Measurements from ENCODE around the gene UGCG. TPM values are rescaled to one million over a fixed set of nuclear protein-coding genes. Genes with fewer than 3 reads are reported as not detected.
"Not testable (repeated sequence)": the region's sequence is repeated elsewhere in the genome, so short reads cannot be mapped to it uniquely, and the experiment has no call there.

UGCG gene
- total and polyA plus RNA-seq, 3 donors from 2014 or later: 13.3 to 38.6 (median 29.0) TPM

DNA sequence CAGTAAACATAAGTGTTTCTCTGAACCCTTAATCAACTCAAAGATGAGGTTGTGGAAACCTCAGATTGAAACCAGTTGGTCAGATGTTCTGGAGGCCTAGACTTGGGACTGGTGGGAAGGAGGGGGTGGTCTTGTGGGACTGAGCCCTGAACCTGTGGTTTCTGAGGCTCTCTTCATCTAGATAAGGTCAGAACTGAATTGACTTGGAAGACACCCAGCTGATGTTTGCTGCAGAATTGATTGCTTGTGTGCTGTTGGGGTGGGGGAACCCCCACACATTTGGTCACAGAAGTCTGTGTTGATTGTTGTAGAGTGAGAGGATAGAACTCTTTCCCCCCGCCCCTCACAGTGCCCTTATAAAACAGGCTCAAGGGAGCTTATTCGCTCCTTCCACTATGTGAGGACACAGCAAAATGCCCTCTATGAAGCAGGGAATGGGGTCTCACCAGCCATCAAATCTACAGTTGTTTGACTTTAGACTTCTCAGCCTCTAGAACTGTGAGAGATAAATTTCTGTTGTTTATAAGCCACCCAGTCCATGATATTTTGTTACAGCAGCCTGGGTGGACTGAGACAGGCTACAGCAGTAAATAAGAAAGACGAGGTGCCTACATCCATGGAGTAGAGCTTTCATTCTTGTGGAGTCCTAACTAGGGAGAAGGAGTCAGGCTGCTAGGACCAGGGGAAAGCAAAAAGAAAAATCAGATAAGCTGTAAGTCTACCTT is 25.7 kb upstream of the UGCG start:
- H3K27me3 ChIP-seq: no peaks in the 10 kb centered on the region
- peaks cover 4% of the 10 kb centered on the region for H3K4me1 ChIP-seq
- no peak for DNase-seq
- TF ChIP-seq, protein P1, sequence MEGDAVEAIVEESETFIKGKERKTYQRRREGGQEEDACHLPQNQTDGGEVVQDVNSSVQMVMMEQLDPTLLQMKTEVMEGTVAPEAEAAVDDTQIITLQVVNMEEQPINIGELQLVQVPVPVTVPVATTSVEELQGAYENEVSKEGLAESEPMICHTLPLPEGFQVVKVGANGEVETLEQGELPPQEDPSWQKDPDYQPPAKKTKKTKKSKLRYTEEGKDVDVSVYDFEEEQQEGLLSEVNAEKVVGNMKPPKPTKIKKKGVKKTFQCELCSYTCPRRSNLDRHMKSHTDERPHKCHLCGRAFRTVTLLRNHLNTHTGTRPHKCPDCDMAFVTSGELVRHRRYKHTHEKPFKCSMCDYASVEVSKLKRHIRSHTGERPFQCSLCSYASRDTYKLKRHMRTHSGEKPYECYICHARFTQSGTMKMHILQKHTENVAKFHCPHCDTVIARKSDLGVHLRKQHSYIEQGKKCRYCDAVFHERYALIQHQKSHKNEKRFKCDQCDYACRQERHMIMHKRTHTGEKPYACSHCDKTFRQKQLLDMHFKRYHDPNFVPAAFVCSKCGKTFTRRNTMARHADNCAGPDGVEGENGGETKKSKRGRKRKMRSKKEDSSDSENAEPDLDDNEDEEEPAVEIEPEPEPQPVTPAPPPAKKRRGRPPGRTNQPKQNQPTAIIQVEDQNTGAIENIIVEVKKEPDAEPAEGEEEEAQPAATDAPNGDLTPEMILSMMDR (IDR thresholded peaks at IDR 0.05): no peak
- no peak for TF ChIP-seq POLR2A (IDR thresholded peaks at IDR 0.05)
- H3K27ac ChIP-seq: no peak overlapping the region
- intact Hi-C loops (cut with DNase I; ENCODE audit: low total_unique reads): no loop called here
- 83 to 91% methylated on average over 2 to 3 of the region's 3 CpGs for WGBS, 2 donors
- H3K4me3 ChIP-seq: no peak overlapping the region
- H3K9me3 ChIP-seq: no peaks in the 10 kb centered on the region
- H3K36me3 ChIP-seq (ENCODE audit: low read depth, missing control alignments): no peaks in the 10 kb centered on the region

DNA sequence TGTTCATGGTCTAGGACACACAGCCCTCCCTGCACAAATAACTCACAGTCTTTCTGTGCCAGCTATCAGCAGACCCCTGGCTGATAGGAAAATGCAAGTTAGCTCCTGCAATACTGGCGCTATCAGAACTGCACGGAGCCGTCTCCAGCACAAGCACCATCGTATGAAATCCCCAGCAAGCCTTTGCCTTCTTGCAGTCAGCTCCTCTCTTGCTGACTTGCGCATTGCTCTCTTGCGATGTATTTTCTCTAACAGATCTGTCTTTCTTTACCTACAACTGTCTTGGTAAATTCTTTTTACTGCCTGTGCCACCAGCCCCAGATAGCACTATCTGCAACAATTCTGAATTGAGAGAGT is 25.1 kb upstream of the UGCG start:
- DNase-seq: peak; percentile 58
- Histone ChIP-seq H3K27ac (no peak overlapping the region), H3K27me3 (no peaks in the 10 kb centered on the region), H3K9me3 (no peaks in the 10 kb centered on the region), H3K4me1 (peaks cover 4% of the 10 kb centered on the region), H3K4me3 (no peak overlapping the region), H3K36me3 (ENCODE audit: low read depth, missing control alignments) (no peaks in the 10 kb centered on the region)
- intact Hi-C loops (cut with DNase I; ENCODE audit: low total_unique reads): no loop called here
- 57 to 73% methylated on average over 6 of the region's 6 CpGs for WGBS, 2 donors
- TF ChIP-seq, protein P1 (IDR thresholded peaks at IDR 0.05): no peak
- TF ChIP-seq POLR2A (IDR thresholded peaks at IDR 0.05): no peak

DNA sequence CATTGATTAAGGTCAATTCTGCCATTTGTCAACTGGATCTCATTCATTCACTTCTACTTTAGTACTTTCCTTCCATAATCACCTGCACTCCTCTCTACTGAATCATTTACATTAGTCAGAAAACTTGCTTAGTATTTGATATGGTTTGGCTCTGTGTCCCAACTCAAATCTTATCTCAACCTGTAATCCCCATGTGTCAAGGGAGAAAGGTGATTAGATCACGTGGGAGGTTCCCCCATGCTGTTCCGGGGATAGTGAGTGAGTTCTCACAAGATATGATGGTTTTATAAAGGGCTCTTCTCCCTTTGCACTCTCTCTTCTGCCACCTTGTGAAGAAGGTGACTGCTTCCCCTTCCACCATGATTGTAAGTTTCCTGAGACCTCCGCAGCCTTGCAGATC is 23.7 kb upstream of the UGCG start:
- no peak overlapping the region for H3K27ac ChIP-seq
- H3K27me3 ChIP-seq: no peaks in the 10 kb centered on the region
- H3K4me3 ChIP-seq: no peak overlapping the region
- intact Hi-C loops (cut with DNase I; ENCODE audit: low total_unique reads): no loop called here
- DNase-seq: no peak
- no peaks in the 10 kb centered on the region for H3K9me3 ChIP-seq
- WGBS, 2 donors: 82 to 88% methylated on average over 3 of the region's 3 CpGs
- peaks cover 4% of the 10 kb centered on the region for H3K4me1 ChIP-seq
- H3K36me3 ChIP-seq (ENCODE audit: low read depth, missing control alignments): no peaks in the 10 kb centered on the region
- TF ChIP-seq, protein P1 (IDR thresholded peaks at IDR 0.05): no peak
- TF ChIP-seq POLR2A (IDR thresholded peaks at IDR 0.05): no peak

DNA sequence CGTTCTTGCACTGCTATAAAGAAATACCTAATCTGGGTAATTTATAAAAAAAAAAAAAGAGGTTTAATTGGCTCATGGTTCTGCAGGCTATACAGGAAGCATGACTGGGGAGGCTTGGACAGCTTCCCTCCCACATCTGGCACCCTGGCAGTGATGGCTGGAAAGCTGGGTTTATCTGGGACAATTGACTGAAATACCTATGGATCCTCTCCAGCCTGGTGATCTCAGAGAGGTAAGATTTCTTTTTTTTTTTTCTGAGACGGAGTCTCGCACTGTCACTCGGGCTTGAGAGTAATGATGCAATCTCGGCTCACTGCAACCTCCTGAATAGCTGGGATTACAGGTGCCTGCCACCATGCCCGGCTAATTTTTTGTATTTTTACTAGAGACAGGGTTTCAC is 22.7 kb upstream of the UGCG start:
- intact Hi-C loops (cut with DNase I; ENCODE audit: low total_unique reads): no loop called here
- Histone ChIP-seq H3K4me3 (no peak overlapping the region), H3K4me1 (peaks cover 4% of the 10 kb centered on the region), H3K9me3 (no peaks in the 10 kb centered on the region), H3K27ac (no peak overlapping the region), H3K27me3 (no peaks in the 10 kb centered on the region), H3K36me3 (ENCODE audit: low read depth, missing control alignments) (no peaks in the 10 kb centered on the region)
- 91 to 94% methylated on average over 6 of the region's 6 CpGs for WGBS, 2 donors
- no peak for TF ChIP-seq POLR2A (IDR thresholded peaks at IDR 0.05)
- no peak for DNase-seq

DNA sequence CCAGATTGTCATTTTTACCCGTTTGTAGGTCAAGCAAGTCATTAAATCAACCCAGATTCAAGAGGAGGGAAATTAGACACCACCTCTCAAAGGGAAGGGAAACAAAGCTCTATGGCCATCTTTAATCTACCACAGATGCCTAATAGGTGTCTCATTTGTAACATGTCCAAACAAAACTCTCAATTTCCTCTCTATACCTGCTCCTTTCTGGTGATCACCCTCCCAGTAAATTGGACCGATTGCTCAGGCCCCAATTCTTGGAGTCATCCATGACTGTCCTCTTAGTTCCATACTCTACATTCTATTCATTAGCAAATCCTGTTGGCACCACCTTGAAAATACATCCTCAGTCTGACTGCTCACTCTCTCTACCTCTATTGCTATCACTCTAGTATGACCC is 22.1 kb upstream of the UGCG start:
- no peak for TF ChIP-seq POLR2A (IDR thresholded peaks at IDR 0.05)
- TF ChIP-seq, protein P1 (IDR thresholded peaks at IDR 0.05): no peak
- H3K4me1 ChIP-seq: peaks cover 4% of the 10 kb centered on the region
- no peak for DNase-seq
- H3K27ac ChIP-seq: no peak overlapping the region
- intact Hi-C loops (cut with DNase I; ENCODE audit: low total_unique reads): no loop called here
- 72 to 79% methylated on average over 2 of the region's 2 CpGs for WGBS, 2 donors
- no peaks in the 10 kb centered on the region for H3K9me3 ChIP-seq
- no peak overlapping the region for H3K4me3 ChIP-seq
- no peaks in the 10 kb centered on the region for H3K36me3 ChIP-seq (ENCODE audit: low read depth, missing control alignments)
- no peaks in the 10 kb centered on the region for H3K27me3 ChIP-seq

DNA sequence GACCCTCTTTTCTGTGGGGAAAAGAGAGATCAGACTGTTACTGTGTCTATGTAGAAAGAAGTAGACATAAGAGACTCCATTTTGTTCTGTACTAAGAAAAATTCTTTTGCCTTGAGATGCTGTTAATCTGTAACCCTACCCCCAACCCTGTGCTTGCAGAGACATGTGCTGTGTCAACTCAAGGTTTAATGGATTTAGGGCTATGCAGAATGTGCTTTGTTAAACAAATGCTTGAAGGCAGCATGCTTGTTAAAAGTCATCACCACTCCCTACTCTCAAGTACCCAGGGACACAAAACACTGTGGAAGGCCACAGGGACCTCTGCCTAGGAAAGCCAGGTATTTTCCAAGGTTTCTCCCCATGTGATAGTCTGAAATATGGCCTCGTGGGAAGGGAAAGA is 21.3 kb upstream of the UGCG start:
- WGBS, 2 donors: 75 to 89% methylated on average over 1 of the region's 1 CpG
- H3K36me3 ChIP-seq (ENCODE audit: low read depth, missing control alignments); DNase-seq; H3K9me3 ChIP-seq; H3K4me1 ChIP-seq; H3K4me3 ChIP-seq; intact Hi-C loops (cut with DNase I; ENCODE audit: low total_unique reads); H3K27ac ChIP-seq; H3K27me3 ChIP-seq: not testable (repeated sequence)

DNA sequence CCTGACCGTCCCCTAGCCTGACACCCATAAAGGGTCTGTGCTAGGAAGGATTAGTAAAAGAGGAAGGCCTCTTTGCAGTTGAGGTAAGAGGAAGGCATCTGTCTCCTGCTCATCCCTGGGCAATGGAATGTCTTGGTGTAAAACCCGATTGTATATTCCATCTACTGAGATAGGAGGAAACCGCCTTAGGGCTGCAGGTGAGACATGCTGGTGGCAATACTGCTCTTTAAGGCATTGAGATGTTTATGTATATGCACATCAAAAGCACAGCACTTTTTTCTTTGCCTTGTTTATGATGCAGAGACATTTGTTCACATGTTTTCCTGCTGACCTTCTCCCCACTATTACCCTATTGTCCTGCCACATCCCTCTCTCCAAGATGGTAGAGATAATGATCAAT is 20.9 kb upstream of the UGCG start:
- H3K36me3 ChIP-seq (ENCODE audit: low read depth, missing control alignments); H3K4me3 ChIP-seq; DNase-seq; H3K9me3 ChIP-seq; H3K27me3 ChIP-seq; H3K27ac ChIP-seq; intact Hi-C loops (cut with DNase I; ENCODE audit: low total_unique reads); H3K4me1 ChIP-seq: not testable (repeated sequence)
- WGBS, 2 donors: 99 to 100% methylated on average over 3 of the region's 3 CpGs

Data from testis (tissue), 3 donors.